ENCODE data around the gene CDH4.

Gene CDH4

GRCh38 chr20:61483336-61484067 lies 231.4 kb downstream of the CDH4 start:
- TF ChIP-seq GABPA (IDR thresholded peaks at IDR 0.05; ENCODE audit: low read depth), result no peak
- TF ChIP-seq, protein P1, sequence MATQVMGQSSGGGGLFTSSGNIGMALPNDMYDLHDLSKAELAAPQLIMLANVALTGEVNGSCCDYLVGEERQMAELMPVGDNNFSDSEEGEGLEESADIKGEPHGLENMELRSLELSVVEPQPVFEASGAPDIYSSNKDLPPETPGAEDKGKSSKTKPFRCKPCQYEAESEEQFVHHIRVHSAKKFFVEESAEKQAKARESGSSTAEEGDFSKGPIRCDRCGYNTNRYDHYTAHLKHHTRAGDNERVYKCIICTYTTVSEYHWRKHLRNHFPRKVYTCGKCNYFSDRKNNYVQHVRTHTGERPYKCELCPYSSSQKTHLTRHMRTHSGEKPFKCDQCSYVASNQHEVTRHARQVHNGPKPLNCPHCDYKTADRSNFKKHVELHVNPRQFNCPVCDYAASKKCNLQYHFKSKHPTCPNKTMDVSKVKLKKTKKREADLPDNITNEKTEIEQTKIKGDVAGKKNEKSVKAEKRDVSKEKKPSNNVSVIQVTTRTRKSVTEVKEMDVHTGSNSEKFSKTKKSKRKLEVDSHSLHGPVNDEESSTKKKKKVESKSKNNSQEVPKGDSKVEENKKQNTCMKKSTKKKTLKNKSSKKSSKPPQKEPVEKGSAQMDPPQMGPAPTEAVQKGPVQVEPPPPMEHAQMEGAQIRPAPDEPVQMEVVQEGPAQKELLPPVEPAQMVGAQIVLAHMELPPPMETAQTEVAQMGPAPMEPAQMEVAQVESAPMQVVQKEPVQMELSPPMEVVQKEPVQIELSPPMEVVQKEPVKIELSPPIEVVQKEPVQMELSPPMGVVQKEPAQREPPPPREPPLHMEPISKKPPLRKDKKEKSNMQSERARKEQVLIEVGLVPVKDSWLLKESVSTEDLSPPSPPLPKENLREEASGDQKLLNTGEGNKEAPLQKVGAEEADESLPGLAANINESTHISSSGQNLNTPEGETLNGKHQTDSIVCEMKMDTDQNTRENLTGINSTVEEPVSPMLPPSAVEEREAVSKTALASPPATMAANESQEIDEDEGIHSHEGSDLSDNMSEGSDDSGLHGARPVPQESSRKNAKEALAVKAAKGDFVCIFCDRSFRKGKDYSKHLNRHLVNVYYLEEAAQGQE (IDR thresholded peaks at IDR 0.05; ENCODE audit: insufficient replicate concordance, low read depth), result no peak
- TF ChIP-seq CTCF (IDR thresholded peaks at IDR 0.05; ENCODE audit: insufficient read depth, low read length), result no peak
- TF ChIP-seq POLR2AphosphoS5 (IDR thresholded peaks at IDR 0.05; ENCODE audit: low read depth), result no peak
- no peak for TF ChIP-seq SPI1 (IDR thresholded peaks at IDR 0.05; ENCODE audit: borderline replicate concordance, low read depth)
- no peak for DNase-seq (ENCODE audit: low read depth in 1 of 2, low spot score in 1 of 2)
- Histone ChIP-seq H3K4me3 (replicated peaks; ENCODE audit: insufficient read depth, low read length) (no peak overlapping the region), H3K27me3 (ENCODE audit: insufficient read depth, poor library complexity, severe bottlenecking) (no peaks in the 10 kb centered on the region), H3K27ac (replicated peaks) (no peak overlapping the region)

DNA sequence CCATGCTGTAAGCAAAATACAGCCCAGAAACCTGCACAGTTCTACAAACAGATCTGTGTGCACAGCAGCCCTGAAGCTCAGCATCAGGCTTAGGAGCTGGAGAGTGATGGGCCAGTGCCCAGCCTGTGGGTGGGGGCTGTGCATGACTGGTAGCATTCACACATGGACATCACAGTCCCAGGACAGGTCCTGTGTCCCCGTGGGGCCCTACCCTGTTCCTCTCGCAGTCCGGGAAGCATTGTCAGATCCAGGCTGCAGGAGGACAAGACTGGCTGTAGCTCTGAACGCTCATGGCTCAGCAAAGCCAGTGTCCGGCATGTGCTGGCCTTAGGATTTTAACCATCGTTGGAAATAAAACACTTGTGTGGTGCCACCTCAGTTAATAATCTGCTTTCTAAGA lies 234.1 kb downstream of the CDH4 start:
- Histone ChIP-seq H3K27me3 (ENCODE audit: insufficient read depth, poor library complexity, severe bottlenecking) (no peaks in the 10 kb centered on the region), H3K27ac (replicated peaks) (no peak overlapping the region), H3K4me3 (replicated peaks; ENCODE audit: insufficient read depth, low read length) (no peak overlapping the region)
- no peak for DNase-seq (ENCODE audit: low read depth in 1 of 2, low spot score in 1 of 2)
- TF ChIP-seq POLR2AphosphoS5 (IDR thresholded peaks at IDR 0.05; ENCODE audit: low read depth), result no peak
- TF ChIP-seq SPI1 (IDR thresholded peaks at IDR 0.05; ENCODE audit: borderline replicate concordance, low read depth), result no peak
- TF ChIP-seq CTCF (IDR thresholded peaks at IDR 0.05; ENCODE audit: insufficient read depth, low read length), result no peak
- no peak for TF ChIP-seq GABPA (IDR thresholded peaks at IDR 0.05; ENCODE audit: low read depth)
- TF ChIP-seq, protein P1 (IDR thresholded peaks at IDR 0.05; ENCODE audit: insufficient replicate concordance, low read depth), result no peak

GRCh38 chr20:61487346-61487996 lies 235.4 kb downstream of the CDH4 start:
- Histone ChIP-seq H3K27ac (replicated peaks) (no peak overlapping the region), H3K27me3 (ENCODE audit: insufficient read depth, poor library complexity, severe bottlenecking) (no peaks in the 10 kb centered on the region), H3K4me3 (replicated peaks; ENCODE audit: insufficient read depth, low read length) (no peak overlapping the region)
- no peak for DNase-seq (ENCODE audit: low read depth in 1 of 2, low spot score in 1 of 2)
- TF ChIP-seq SPI1 (IDR thresholded peaks at IDR 0.05; ENCODE audit: borderline replicate concordance, low read depth), result no peak
- TF ChIP-seq, protein P1 (IDR thresholded peaks at IDR 0.05; ENCODE audit: insufficient replicate concordance, low read depth), result no peak
- no peak for TF ChIP-seq POLR2AphosphoS5 (IDR thresholded peaks at IDR 0.05; ENCODE audit: low read depth)
- no peak for TF ChIP-seq CTCF (IDR thresholded peaks at IDR 0.05; ENCODE audit: insufficient read depth, low read length)
- TF ChIP-seq GABPA (IDR thresholded peaks at IDR 0.05; ENCODE audit: low read depth), result no peak
